GM23338 (cell line): Measurements from ENCODE around the gene EYA2. TPM values are rescaled to one million over a fixed set of nuclear protein-coding genes. Genes with fewer than 3 reads are reported as not detected.

Experiments used
- ATAC-seq: fragments of 200-7000 bp; cut with Tn5 transposase; 3 replicates; pipeline ENCODE4 v1.9.1; 2020
- DNase-seq: peaks from one replicate; pipeline ENCODE4 v3.0.0-alpha.2; 2015; ENCODE audit warnings: low spot score
- H2AFZ ChIP-seq: fragments of 200-600 bp; sonication (generic); 2 replicates; pipeline ENCODE4 v1.8.0; 2016; ENCODE audit warnings: antibody characterized with exemption, mild to moderate bottlenecking, moderate library complexity
- H3F3A ChIP-seq: fragments of 200-600 bp; sonication (generic); replicated peaks from 2 replicates; pipeline ENCODE4 v1.8.0; 2017; ENCODE audit warnings: antibody characterized with exemption, mixed run types, low read depth
- H3K27ac ChIP-seq: fragments of 200-600 bp; sonication (generic); 2 replicates; pipeline ENCODE4 v1.6.1; 2016; ENCODE audit warnings: low read depth
- H3K27me3 ChIP-seq: fragments of 200-600 bp; sonication (generic); 2 replicates; pipeline ENCODE4 v1.8.0; 2016; ENCODE audit warnings: mild to moderate bottlenecking, mixed run types, moderate library complexity; ENCODE audit not compliant: insufficient read depth
- H3K36me3 ChIP-seq: fragments of 200-600 bp; sonication (generic); 2 replicates; pipeline ENCODE4 v1.8.0; 2016; ENCODE audit warnings: mild to moderate bottlenecking; ENCODE audit not compliant: insufficient read depth
- H3K4me1 ChIP-seq: fragments of 200-600 bp; sonication (generic); 2 replicates; pipeline ENCODE4 v1.8.0; 2016; ENCODE audit warnings: mild to moderate bottlenecking, moderate library complexity; ENCODE audit not compliant: insufficient read depth
- H3K4me2 ChIP-seq: fragments of 200-600 bp; sonication (generic); 2 replicates; pipeline ENCODE4 v1.7.1; 2017; ENCODE audit warnings: mixed run types
- H3K4me3 ChIP-seq: fragments of 200-600 bp; sonication (generic); 2 replicates; pipeline ENCODE4 v1.6.1; 2016; ENCODE audit warnings: mixed run types
- H3K79me2 ChIP-seq: fragments of 200-600 bp; sonication (generic); replicated peaks from 2 replicates; pipeline ENCODE4 v1.8.0; 2017; ENCODE audit warnings: mild to moderate bottlenecking; ENCODE audit not compliant: insufficient read depth
- H3K9me2 ChIP-seq: fragments of 200-600 bp; sonication (generic); 2 replicates; pipeline ENCODE4 v1.8.0; 2017; ENCODE audit not compliant: insufficient read depth
- H4K20me1 ChIP-seq: fragments of 200-600 bp; sonication (generic); replicated peaks from 2 replicates; pipeline ENCODE4 v1.8.0; 2017; ENCODE audit warnings: mild to moderate bottlenecking; ENCODE audit not compliant: insufficient read depth
- H3K27ac Mint-ChIP-seq: 2 replicates; pipeline ENCODE4 v1.8.0; 2020; ENCODE audit warnings: inconsistent platforms, mild to moderate bottlenecking, moderate library complexity, mixed read lengths
- H3K27me3 Mint-ChIP-seq: 3 replicates; pipeline ENCODE4 v1.8.0; 2022; ENCODE audit warnings: low read depth, mild to moderate bottlenecking, moderate library complexity, mixed read lengths, inconsistent platforms; ENCODE audit not compliant: insufficient read depth, poor library complexity
- H3K36me3 Mint-ChIP-seq: 3 replicates; pipeline ENCODE4 v1.8.0; 2021; ENCODE audit warnings: low read depth, mild to moderate bottlenecking, inconsistent platforms, moderate library complexity, mixed read lengths
- H3K4me1 Mint-ChIP-seq: 3 replicates; pipeline ENCODE4 v1.8.0; 2020; ENCODE audit warnings: mild to moderate bottlenecking, inconsistent platforms, mixed read lengths
- H3K4me3 Mint-ChIP-seq: 3 replicates; pipeline ENCODE4 v1.8.0; 2021; ENCODE audit warnings: moderate library complexity, mild to moderate bottlenecking, inconsistent platforms, mixed read lengths
- H3K9me3 Mint-ChIP-seq: 3 replicates; pipeline ENCODE4 v1.8.0; 2020; ENCODE audit warnings: moderate library complexity, mild to moderate bottlenecking, inconsistent platforms, mixed read lengths
- CREB1 ChIP-seq: fragments of 250-450 bp; sonication (Bioruptor Pico); IDR thresholded peaks from 2 replicates; pipeline ENCODE4 v1.5.0; 2020; ENCODE audit warnings: low read depth, mild to moderate bottlenecking, moderate library complexity
- EZH2 ChIP-seq: fragments of 200-600 bp; sonication (generic); IDR thresholded peaks from one replicate; pipeline ENCODE4 v1.8.0; 2017; ENCODE audit warnings: antibody characterized with exemption, mild to moderate bottlenecking, low read depth; ENCODE audit not compliant: unreplicated experiment
- EZH2phosphoT487 ChIP-seq: fragments of 200-600 bp; sonication (generic); IDR thresholded peaks from one replicate; pipeline ENCODE4 v1.8.1; 2018; ENCODE audit warnings: antibody characterized with exemption; ENCODE audit not compliant: unreplicated experiment
- NANOG ChIP-seq: IDR thresholded peaks from 2 replicates; pipeline ENCODE4 v1.6.1; 2016; ENCODE audit warnings: antibody characterized with exemption, borderline replicate concordance
- POLR2AphosphoS5 ChIP-seq: IDR thresholded peaks from 2 replicates; pipeline ENCODE4 v1.6.1; 2016; ENCODE audit warnings: antibody characterized with exemption, low read depth
- STAT1 ChIP-seq: IDR thresholded peaks from one replicate; pipeline ENCODE4 v1.6.1; 2016; ENCODE audit warnings: antibody characterized with exemption; ENCODE audit not compliant: unreplicated experiment
- ZNF114 ChIP-seq: fragments of 250-450 bp; sonication (Bioruptor Pico); IDR thresholded peaks from 2 replicates; pipeline ENCODE4 v1.5.0; 2020; ENCODE audit warnings: mild to moderate bottlenecking, moderate library complexity
- polyA plus RNA-seq: library from polyadenylated mRNA; unstranded; fragments of >200 nt; fragmentation: Nextera tagmentation; extraction: Ambion mirVana; gene quantifications from 2 replicates; pipeline ENCODE4 v1.2.1, GENCODE V29; 2016
- total RNA-seq: library from RNA; depleted of rRNA; stranded (reverse); fragments of >200 nt; shearing (Covaris generic); gene quantifications from 2 replicates; pipeline ENCODE4 v1.2.3, GENCODE V29; 2014
- TF ChIP-seq, protein P1 (sequence below): IDR thresholded peaks from one replicate; pipeline ENCODE4 v1.6.1; 2018; ENCODE audit warnings: antibody characterized with exemption; ENCODE audit not compliant: unreplicated experiment
- TF ChIP-seq, protein P2 (sequence below): fragments of 250-450 bp; sonication (Bioruptor Pico); IDR thresholded peaks from 2 replicates; pipeline ENCODE4 v1.5.0; 2020; ENCODE audit warnings: mild to moderate bottlenecking, moderate library complexity

The EYA2 gene
- total and polyA plus RNA-seq, 2 experiments from 2014 or later: 0.50 to 0.56 TPM

DNA sequence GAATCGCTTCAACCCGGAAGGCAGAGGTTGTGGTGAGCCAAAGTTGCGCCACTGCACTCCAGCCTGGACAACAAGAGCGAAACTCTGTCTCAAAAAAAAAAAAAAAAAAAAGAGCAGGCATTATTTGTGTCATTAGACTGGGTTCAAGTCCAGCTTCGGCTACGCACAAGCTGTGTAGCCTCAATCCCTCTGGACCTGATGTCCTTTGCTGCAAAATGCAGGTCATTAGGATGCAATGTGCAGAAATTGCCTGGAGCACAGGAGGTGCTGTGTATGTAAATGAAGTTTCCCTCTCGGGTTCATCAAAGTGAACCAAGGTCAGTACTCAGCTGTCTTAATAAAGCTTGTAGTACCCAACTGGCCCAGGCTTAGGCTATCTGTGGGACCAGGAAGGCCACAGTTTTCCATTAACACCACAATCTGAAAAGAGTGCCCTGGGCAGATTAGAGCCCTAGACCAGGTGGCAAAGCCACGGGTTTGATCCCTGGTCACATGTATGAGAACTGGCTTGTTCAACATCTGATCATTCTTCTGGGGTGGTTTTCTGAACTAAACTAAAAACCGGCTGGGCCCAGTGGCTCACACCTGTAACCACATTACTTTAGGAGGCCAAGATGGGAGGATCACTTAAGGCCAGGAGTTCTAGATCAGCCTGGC is 306.6 kb downstream of the EYA2 start (continued):
- TF ChIP-seq EZH2phosphoT487 (no peak), NANOG (no peak), EZH2 (no peak), STAT1 (no peak)
- TF ChIP-seq, protein P1, sequence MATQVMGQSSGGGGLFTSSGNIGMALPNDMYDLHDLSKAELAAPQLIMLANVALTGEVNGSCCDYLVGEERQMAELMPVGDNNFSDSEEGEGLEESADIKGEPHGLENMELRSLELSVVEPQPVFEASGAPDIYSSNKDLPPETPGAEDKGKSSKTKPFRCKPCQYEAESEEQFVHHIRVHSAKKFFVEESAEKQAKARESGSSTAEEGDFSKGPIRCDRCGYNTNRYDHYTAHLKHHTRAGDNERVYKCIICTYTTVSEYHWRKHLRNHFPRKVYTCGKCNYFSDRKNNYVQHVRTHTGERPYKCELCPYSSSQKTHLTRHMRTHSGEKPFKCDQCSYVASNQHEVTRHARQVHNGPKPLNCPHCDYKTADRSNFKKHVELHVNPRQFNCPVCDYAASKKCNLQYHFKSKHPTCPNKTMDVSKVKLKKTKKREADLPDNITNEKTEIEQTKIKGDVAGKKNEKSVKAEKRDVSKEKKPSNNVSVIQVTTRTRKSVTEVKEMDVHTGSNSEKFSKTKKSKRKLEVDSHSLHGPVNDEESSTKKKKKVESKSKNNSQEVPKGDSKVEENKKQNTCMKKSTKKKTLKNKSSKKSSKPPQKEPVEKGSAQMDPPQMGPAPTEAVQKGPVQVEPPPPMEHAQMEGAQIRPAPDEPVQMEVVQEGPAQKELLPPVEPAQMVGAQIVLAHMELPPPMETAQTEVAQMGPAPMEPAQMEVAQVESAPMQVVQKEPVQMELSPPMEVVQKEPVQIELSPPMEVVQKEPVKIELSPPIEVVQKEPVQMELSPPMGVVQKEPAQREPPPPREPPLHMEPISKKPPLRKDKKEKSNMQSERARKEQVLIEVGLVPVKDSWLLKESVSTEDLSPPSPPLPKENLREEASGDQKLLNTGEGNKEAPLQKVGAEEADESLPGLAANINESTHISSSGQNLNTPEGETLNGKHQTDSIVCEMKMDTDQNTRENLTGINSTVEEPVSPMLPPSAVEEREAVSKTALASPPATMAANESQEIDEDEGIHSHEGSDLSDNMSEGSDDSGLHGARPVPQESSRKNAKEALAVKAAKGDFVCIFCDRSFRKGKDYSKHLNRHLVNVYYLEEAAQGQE: no peak

DNA sequence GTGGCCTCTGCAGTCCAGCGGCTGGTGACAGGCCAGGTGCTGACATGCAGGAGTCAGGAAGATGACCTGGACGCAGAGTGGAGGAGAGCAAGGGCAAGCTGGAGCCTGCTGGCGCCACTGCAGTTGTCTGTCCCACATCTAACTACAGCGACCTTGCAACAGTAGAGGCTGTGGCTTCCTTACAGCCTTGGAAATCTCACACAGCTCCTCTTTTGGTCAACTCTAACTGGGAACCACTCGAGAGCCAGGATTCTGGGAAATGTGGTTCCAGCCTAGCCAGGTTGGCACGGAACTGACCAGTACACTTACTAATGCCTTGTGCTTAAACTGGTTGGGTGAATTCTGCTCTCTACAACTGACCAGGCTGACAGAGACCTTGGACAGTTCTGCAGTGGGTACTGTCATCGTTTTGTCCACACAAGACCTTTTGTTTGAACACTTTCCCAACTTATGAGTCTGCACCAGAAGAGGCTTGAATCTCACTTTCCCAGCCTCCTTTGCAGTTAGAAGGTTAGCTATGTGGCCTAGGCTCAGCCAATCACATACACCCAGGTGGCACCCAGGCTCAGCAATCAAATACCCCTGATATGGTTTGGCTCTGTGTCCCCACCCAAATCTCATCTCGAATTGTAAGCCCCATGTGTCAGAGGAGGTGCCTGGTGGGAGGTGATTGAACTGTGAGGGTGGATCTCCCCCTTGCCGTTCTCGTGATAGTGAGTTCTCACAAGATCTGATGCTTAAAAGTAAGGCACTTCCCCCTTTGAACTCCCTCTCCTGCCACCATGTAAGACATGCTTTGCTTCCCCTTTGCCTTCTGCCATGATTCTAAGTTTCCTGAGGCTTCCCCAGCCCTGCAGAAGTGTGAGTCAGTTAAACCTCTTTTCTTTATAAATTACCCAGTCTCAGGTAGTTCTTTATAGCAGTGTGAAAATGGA is 308.4 kb downstream of the EYA2 start:
- H3K36me3 Mint-ChIP-seq: peaks cover 8% of the 10 kb centered on the region
- H3K9me3 Mint-ChIP-seq: no peaks in the 10 kb centered on the region; the same call in 2 of the 3 replicates
- H3F3A ChIP-seq: 0 out of 2 replicates have a peak, but pooled peaks cover 6% of the 10 kb centered on the region
- H3K27me3 ChIP-seq: no peaks in the 10 kb centered on the region
- H3K4me1 Mint-ChIP-seq: peaks cover 21% of the 10 kb centered on the region
- no peak for DNase-seq
- H3K27ac ChIP-seq: no peak overlapping the region
- peaks cover 18% of the 10 kb centered on the region for H3K4me1 ChIP-seq
- no peaks in the 10 kb centered on the region for H3K9me2 ChIP-seq
- H4K20me1 ChIP-seq: no peaks in the 10 kb centered on the region
- no peak overlapping the region for H3K27ac Mint-ChIP-seq
- no peaks in the 10 kb centered on the region for H3K79me2 ChIP-seq
- no peak overlapping the region for H3K4me3 Mint-ChIP-seq
- peaks cover 8% of the 10 kb centered on the region for H3K27me3 Mint-ChIP-seq
- H2AFZ ChIP-seq: no peak overlapping the region
- no peak overlapping the region for H3K4me3 ChIP-seq
- H3K36me3 ChIP-seq: no peaks in the 10 kb centered on the region
- no peak for ATAC-seq
- H3K4me2 ChIP-seq: no peak overlapping the region
- TF ChIP-seq POLR2AphosphoS5 (no peak), EZH2phosphoT487 (no peak), CREB1 (no peak), NANOG (no peak), ZNF114 (CRISPR knock-in tag) (no peak), STAT1 (no peak)
- TF ChIP-seq, protein P2, sequence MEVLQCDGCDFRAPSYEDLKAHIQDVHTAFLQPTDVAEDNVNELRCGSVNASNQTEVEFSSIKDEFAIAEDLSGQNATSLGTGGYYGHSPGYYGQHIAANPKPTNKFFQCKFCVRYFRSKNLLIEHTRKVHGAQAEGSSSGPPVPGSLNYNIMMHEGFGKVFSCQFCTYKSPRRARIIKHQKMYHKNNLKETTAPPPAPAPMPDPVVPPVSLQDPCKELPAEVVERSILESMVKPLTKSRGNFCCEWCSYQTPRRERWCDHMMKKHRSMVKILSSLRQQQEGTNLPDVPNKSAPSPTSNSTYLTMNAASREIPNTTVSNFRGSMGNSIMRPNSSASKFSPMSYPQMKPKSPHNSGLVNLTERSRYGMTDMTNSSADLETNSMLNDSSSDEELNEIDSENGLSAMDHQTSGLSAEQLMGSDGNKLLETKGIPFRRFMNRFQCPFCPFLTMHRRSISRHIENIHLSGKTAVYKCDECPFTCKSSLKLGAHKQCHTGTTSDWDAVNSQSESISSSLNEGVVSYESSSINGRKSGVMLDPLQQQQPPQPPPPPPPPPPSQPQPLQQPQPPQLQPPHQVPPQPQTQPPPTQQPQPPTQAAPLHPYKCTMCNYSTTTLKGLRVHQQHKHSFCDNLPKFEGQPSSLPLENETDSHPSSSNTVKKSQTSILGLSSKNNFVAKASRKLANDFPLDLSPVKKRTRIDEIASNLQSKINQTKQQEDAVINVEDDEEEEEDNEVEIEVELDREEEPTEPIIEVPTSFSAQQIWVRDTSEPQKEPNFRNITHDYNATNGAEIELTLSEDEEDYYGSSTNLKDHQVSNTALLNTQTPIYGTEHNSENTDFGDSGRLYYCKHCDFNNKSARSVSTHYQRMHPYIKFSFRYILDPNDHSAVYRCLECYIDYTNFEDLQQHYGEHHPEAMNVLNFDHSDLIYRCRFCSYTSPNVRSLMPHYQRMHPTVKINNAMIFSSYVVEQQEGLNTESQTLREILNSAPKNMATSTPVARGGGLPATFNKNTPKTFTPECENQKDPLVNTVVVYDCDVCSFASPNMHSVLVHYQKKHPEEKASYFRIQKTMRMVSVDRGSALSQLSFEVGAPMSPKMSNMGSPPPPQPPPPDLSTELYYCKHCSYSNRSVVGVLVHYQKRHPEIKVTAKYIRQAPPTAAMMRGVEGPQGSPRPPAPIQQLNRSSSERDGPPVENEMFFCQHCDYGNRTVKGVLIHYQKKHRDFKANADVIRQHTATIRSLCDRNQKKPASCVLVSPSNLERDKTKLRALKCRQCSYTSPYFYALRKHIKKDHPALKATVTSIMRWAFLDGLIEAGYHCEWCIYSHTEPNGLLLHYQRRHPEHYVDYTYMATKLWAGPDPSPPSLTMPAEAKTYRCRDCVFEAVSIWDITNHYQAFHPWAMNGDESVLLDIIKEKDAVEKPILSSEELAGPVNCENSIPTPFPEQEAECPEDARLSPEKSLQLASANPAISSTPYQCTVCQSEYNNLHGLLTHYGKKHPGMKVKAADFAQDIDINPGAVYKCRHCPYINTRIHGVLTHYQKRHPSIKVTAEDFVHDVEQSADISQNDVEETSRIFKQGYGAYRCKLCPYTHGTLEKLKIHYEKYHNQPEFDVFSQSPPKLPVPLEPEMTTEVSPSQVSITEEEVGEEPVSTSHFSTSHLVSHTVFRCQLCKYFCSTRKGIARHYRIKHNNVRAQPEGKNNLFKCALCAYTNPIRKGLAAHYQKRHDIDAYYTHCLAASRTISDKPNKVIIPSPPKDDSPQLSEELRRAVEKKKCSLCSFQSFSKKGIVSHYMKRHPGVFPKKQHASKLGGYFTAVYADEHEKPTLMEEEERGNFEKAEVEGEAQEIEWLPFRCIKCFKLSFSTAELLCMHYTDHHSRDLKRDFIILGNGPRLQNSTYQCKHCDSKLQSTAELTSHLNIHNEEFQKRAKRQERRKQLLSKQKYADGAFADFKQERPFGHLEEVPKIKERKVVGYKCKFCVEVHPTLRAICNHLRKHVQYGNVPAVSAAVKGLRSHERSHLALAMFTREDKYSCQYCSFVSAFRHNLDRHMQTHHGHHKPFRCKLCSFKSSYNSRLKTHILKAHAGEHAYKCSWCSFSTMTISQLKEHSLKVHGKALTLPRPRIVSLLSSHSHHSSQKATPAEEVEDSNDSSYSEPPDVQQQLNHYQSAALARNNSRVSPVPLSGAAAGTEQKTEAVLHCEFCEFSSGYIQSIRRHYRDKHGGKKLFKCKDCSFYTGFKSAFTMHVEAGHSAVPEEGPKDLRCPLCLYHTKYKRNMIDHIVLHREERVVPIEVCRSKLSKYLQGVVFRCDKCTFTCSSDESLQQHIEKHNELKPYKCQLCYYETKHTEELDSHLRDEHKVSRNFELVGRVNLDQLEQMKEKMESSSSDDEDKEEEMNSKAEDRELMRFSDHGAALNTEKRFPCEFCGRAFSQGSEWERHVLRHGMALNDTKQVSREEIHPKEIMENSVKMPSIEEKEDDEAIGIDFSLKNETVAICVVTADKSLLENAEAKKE (CRISPR knock-in tag): no peak
- TF ChIP-seq, protein P1: no peak
